Measurements from ENCODE around the gene PPARGC1A.

Gene PPARGC1A

GRCh38 chr4:23763559-23763958 lies 126.3 kb downstream of the PPARGC1A start:
- Histone ChIP-seq H3K9me3 (no peaks in the 10 kb centered on the region), H3K27me3 (no peaks in the 10 kb centered on the region), H3K36me3 (no peaks in the 10 kb centered on the region), H3K4me3 (ENCODE audit: low read depth, low read length) (no peak overlapping the region), H3K4me1 (no peaks in the 10 kb centered on the region; the same call in 1 of the 2 replicates)
- no peak for DNase-seq
- no peak for TF ChIP-seq CTCF (IDR thresholded peaks at IDR 0.05; ENCODE audit: low read depth, low read length)

- no peak for DNase-seq
- H3K4me3 ChIP-seq (ENCODE audit: low read depth, low read length): no peak overlapping the region
- TF ChIP-seq CTCF (IDR thresholded peaks at IDR 0.05; ENCODE audit: low read depth, low read length): no peak
- H3K4me1 ChIP-seq: no peaks in the 10 kb centered on the region; the same call in 1 of the 2 replicates
- H3K9me3 ChIP-seq: no peaks in the 10 kb centered on the region
- H3K27me3 ChIP-seq: no peaks in the 10 kb centered on the region
- no peaks in the 10 kb centered on the region for H3K36me3 ChIP-seq
These were observed 127.3 kb downstream of the PPARGC1A start for GRCh38 chr4:23762551-23762950.

- H3K9me3 ChIP-seq: no peaks in the 10 kb centered on the region
- TF ChIP-seq CTCF (IDR thresholded peaks at IDR 0.05; ENCODE audit: low read depth, low read length): no peak
- H3K36me3 ChIP-seq: no peaks in the 10 kb centered on the region
- H3K4me1 ChIP-seq: no peaks in the 10 kb centered on the region
- no peaks in the 10 kb centered on the region for H3K27me3 ChIP-seq
- no peak overlapping the region for H3K4me3 ChIP-seq (ENCODE audit: low read depth, low read length)
- DNase-seq: no peak
These were observed 130.8 kb downstream of the PPARGC1A start for GRCh38 chr4:23759066-23759465.

GRCh38 chr4:23754688-23755087 lies 135.2 kb downstream of the PPARGC1A start:
- Histone ChIP-seq H3K36me3 (no peaks in the 10 kb centered on the region), H3K9me3 (no peaks in the 10 kb centered on the region), H3K27me3 (no peaks in the 10 kb centered on the region), H3K4me1 (0 out of 2 replicates have a peak, but pooled peaks cover 3% of the 10 kb centered on the region), H3K4me3 (ENCODE audit: low read depth, low read length) (no peak overlapping the region)
- DNase-seq: no peak
- no peak for TF ChIP-seq CTCF (IDR thresholded peaks at IDR 0.05; ENCODE audit: low read depth, low read length)

- DNase-seq: no peak
- H3K4me3 ChIP-seq (ENCODE audit: low read depth, low read length): no peak overlapping the region
- TF ChIP-seq CTCF (IDR thresholded peaks at IDR 0.05; ENCODE audit: low read depth, low read length): no peak
- no peaks in the 10 kb centered on the region for H3K9me3 ChIP-seq
- no peaks in the 10 kb centered on the region for H3K36me3 ChIP-seq
- no peaks in the 10 kb centered on the region for H3K27me3 ChIP-seq
- H3K4me1 ChIP-seq: 0 out of 2 replicates have a peak, but pooled peaks cover 3% of the 10 kb centered on the region
These were observed 139.7 kb downstream of the PPARGC1A start for GRCh38 chr4:23750125-23750524.

GRCh38 chr4:23747281-23747735 lies 142.5 kb downstream of the PPARGC1A start:
- no peak overlapping the region for H3K4me3 ChIP-seq (ENCODE audit: low read depth, low read length)
- H3K9me3 ChIP-seq: no peaks in the 10 kb centered on the region
- no peak for DNase-seq
- no peaks in the 10 kb centered on the region for H3K4me1 ChIP-seq
- H3K36me3 ChIP-seq: no peaks in the 10 kb centered on the region
- TF ChIP-seq CTCF (IDR thresholded peaks at IDR 0.05; ENCODE audit: low read depth, low read length): no peak
- no peaks in the 10 kb centered on the region for H3K27me3 ChIP-seq
